ENCODE measurements around the gene TMED3. TPM values are rescaled to one million over a fixed set of nuclear protein-coding genes. Genes with fewer than 3 reads are reported as not detected.
A peak's percentile ranks its signal among the peaks of the same experiment; 100 is the strongest.

TMED3 gene
- total and polyA plus RNA-seq, 9 of the 15 experiments (the other 6 are each of a cell fraction or from before 2014, with no cell fraction given), result 6.1 to 89.6 (median 51.4) TPM

- TF ChIP-seq ZNF512 (tag; IDR thresholded peaks at IDR 0.05) (no peak), ELF2 (CRISPR knock-in tag; IDR thresholded peaks at IDR 0.05) (peak; percentile 81), ZC3H4 (CRISPR knock-in tag; IDR thresholded peaks at IDR 0.05; ENCODE audit: borderline replicate concordance) (no peak), RAD51 (IDR thresholded peaks at IDR 0.05; ENCODE audit: borderline replicate concordance, low read depth) (no peak), CCAR2 (IDR thresholded peaks at IDR 0.05; ENCODE audit: low read depth, low read length) (no peak), PRDM10 (IDR thresholded peaks at IDR 0.05; ENCODE audit: partially characterized antibody) (no peak), ETV1 (tag; conservative IDR thresholded peaks at IDR 0.05; ENCODE audit: low read depth) (no peak), CBFA2T3 (IDR thresholded peaks at IDR 0.05) (no peak), ZNF431 (CRISPR knock-in tag; IDR thresholded peaks at IDR 0.05) (0 out of 2 replicates have a peak, but pooled peaks have one; percentile 41), ZBED1 (IDR thresholded peaks at IDR 0.05) (no peak), IRF1 (CRISPR knock-in tag; IDR thresholded peaks at IDR 0.05; ENCODE audit: borderline replicate concordance) (no peak), HBP1 (CRISPR knock-in tag; IDR thresholded peaks at IDR 0.05) (no peak), PML (IDR thresholded peaks at IDR 0.05; ENCODE audit: low read length) (no peak), NUFIP1 (IDR thresholded peaks at IDR 0.05; ENCODE audit: partially characterized antibody) (no peak), SMARCB1 (IDR thresholded peaks at IDR 0.05; ENCODE audit: insufficient read length, low read depth) (no peak), IRF2 (CRISPR knock-in tag; IDR thresholded peaks at IDR 0.05) (no peak), RBFOX2 (IDR thresholded peaks at IDR 0.05; ENCODE audit: low read depth, low read length) (peak; percentile 91), TAF9B (IDR thresholded peaks at IDR 0.05; ENCODE audit: partially characterized antibody) (no peak), BCOR (IDR thresholded peaks at IDR 0.05) (no peak)
Measured at GRCh38 chr15:79310985-79311900, at the start of gene TMED3 (continued).
